SK-N-SH (cell line): Measurements from ENCODE around the gene STAC3. TPM values are rescaled to one million over a fixed set of nuclear protein-coding genes. Genes with fewer than 3 reads are reported as not detected.

Source experiments
- polyA plus RNA-seq, 3 experiments: library from polyadenylated mRNA; depleted of rRNA; stranded (reverse); fragments of >200 nt; gene quantifications; 2 replicates each; pipeline ENCODE4 v1.2.3, GENCODE V29; 2012
- small RNA-seq, 7 experiments: library from RNA; depleted of rRNA; stranded (forward); fragments of <200 nt; gene quantifications; one replicate each; pipeline ENCODE3, GENCODE V24; 2012

STAC3 gene
- polyA plus RNA-seq, 1 of the 3 experiments (the other 2 are of a cell fraction): 0.76 TPM

Small RNAs within 50 kb of the gene (small RNA-seq; reads per million reads assigned to genes)
- gene MIR1228: 0.06 to 12.5 (median 5.7) reads per million in 7 experiments

Other genes starting within 250 kb of the STAC3 start
- gene ZBTB39, start 244.6 kb downstream of the STAC3 start, polyA plus RNA-seq (2012; rRNA removed): 3.7 and 4.8 TPM in 2 replicates
- not detected in 2 replicates for gene TAC3, start 234.7 kb downstream of the STAC3 start, polyA plus RNA-seq (2012; rRNA removed)
- not detected in 2 replicates for gene MYO1A, start 201.1 kb downstream of the STAC3 start, polyA plus RNA-seq (2012; rRNA removed)
- 6.2 and 8.8 TPM in 2 replicates for gene NEMP1, start 172.4 kb downstream of the STAC3 start, polyA plus RNA-seq (2012; rRNA removed)
- 23.7 and 24.9 TPM in 2 replicates for gene NAB2, start 162.1 kb downstream of the STAC3 start, polyA plus RNA-seq (2012; rRNA removed)
- 0.15 and 0.42 TPM in 2 replicates for gene STAT6, start 139.8 kb downstream of the STAC3 start, polyA plus RNA-seq (2012; rRNA removed)
- gene LRP1, start 122.7 kb downstream of the STAC3 start, polyA plus RNA-seq (2012; rRNA removed): 18.8 and 55.0 TPM in 2 replicates
- gene LRP1-AS, start 103.6 kb downstream of the STAC3 start, polyA plus RNA-seq (2012; rRNA removed): not detected in 2 replicates
- 0.18 and 0.31 TPM in 2 replicates for gene NXPH4, start 34.4 kb downstream of the STAC3 start, polyA plus RNA-seq (2012; rRNA removed)
- 181 and 204 TPM in 2 replicates for gene SHMT2, start 21.5 kb downstream of the STAC3 start, polyA plus RNA-seq (2012; rRNA removed)
- 16.3 and 23.1 TPM in 2 replicates for gene R3HDM2, start 179.9 kb upstream of the STAC3 start, polyA plus RNA-seq (2012; rRNA removed)
- 0.08 and 0.10 TPM in 2 replicates for gene INHBC, start 183.6 kb upstream of the STAC3 start, polyA plus RNA-seq (2012; rRNA removed)
- 0.03 and 0.08 TPM in 2 replicates for gene INHBE, start 204.1 kb upstream of the STAC3 start, polyA plus RNA-seq (2012; rRNA removed)
- gene GLI1, start 208.6 kb upstream of the STAC3 start, polyA plus RNA-seq (2012; rRNA removed): 0.67 and 0.90 TPM in 2 replicates
- 0.66 and 1.0 TPM in 2 replicates for gene ARHGAP9, start 228.7 kb upstream of the STAC3 start, polyA plus RNA-seq (2012; rRNA removed)
- gene MARS1, start 236.9 kb upstream of the STAC3 start, polyA plus RNA-seq (2012; rRNA removed): 158 and 193 TPM in 2 replicates